NCI-H2107 treated with DMSO at 0.1 percent for 48 hours (cell line): ENCODE results near the gene GRK1.

Experiments used
- DNase-seq: peaks from one replicate; lab custom pipeline; 2025; ENCODE audit not compliant: unreplicated experiment; lab: John Stamatoyannopoulos, UW

The GRK1 gene

GRCh38 chr13:113728571-113729054 lies 61.6 kb downstream of the GRK1 start:
- DNase-seq = no peak

- DNase-seq = no peak
Observed at GRCh38 chr13:113729187-113730019, 62.4 kb downstream of the GRK1 start.

DNA sequence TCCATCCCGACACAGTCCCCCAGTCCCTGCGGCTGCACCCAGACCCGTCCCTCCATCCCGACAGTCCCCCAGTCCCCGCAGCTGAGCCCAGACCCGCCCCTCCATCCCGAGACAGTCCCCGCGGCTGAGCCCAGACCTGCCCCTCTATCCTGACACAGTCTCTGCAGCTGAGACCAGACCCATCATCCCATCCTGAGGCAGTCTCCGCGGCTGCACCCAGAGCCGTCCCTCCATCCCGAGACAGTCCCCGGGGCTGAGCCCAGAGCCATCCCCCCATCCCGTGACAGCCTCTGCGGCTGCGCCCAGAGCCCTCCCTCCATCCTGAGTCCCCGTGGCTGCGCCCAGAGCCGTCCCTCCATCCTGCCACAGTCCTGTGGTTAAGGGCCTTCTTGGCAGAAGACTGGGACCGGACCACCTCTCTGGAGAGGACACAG lies 63.3 kb downstream of the GRK1 start:
- DNase-seq = no peak

DNA sequence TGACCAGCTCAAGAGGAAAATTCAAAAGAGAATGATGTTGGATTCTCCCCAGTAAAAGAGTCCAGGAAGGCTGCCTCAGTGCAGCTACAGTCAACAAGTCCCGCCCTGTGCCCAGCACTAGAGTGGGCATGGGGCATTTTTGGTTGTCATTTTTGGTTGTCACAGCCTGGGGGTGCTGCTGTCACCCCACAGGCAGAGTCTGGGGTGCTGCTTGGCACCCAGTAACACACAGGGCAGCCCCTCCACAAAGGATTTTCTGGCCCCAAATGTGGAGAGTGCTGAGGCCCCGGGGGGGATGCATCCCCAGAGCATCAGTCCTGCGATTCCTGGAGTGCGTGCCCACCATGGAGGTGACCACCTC lies 63.8 kb downstream of the GRK1 start:
- no peak for DNase-seq

GRCh38 chr13:113731192-113732175 lies 64.5 kb downstream of the GRK1 start:
- DNase-seq = no peak

DNA sequence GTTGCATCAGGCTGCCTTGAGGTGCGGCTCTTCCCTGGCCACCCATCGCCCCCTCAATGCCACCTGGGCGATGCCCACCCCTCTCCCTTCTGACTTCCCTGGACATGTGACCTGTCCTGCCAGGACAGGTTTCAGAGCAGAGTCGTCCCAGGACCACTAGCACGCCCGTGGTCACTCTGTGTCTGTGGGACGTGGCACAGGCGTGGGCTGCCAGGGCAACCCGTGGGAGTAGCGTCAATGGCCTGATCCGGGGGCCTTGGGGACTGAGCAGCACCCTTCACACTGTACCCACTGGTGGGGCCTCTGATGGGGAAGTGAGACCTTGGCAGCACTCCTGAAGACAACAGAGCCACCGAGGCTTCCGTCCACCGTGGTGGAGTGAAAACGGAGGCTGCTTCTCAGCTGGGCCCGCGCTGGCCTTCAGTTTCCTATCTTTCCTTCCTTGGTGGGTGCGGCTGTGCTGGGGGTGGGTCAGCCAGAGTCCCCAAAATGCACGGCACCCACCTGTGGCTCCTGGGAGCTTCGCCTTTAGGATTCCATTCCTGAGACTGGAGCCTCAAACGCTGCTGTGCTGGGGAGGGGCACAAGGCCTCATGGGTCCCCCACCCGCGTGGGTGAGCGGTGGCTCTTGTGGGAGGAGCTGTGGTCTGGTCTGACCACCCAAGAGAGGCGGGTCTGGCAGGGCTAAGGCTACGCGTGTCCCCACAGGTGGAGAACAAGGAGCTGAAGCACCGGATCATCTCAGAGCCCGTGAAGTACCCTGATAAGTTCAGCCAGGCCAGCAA lies 65.3 kb downstream of the GRK1 start:
- DNase-seq = no peak

DNA sequence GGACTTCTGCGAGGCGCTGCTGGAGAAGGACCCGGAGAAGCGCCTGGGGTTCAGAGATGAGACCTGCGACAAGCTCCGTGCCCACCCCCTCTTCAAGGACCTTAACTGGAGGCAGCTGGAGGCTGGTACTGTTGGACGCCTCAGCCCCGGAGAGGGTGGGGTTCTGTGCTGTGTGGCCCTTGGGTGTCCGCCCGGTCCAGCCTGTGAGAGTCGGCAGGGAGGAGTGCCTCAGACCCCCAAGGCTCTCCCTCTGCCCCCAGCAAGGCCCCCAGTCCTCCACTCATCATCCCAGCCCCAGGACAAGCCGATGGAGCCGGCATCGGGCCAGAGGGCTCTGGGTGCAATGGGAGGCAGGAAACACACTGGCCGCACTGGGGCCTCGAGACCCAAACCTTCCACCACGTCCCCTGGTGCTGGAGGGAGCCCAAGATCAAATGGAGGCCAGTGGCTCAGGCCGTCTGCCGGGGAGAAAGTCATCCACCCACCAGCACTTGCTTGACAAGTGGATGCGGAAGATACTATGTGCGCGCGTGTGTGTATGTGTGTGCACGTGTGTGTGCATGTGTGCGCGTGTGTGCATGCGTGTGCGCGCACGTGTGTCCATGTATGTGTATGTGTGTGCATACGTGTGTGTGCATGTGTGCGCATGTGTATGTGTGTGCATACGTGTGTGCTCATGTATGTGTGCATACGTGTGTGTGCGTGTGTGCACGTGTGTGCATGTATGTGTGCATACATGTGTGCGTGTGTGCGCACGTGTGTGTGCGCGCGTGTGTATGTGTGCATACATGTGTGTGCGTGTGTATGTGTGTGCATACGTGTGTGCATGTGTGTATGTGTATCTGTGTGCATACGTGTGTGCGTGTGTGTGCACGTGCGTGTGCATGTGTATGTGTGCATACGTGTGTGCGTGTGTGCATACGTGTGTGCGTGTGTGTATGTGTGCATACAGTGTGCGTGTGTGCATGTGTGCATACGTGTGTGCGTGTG lies 66.2 kb downstream of the GRK1 start:
- DNase-seq = no peak

GRCh38 chr13:113734099-113734825 lies 67.2 kb downstream of the GRK1 start:
- DNase-seq = no peak

DNA sequence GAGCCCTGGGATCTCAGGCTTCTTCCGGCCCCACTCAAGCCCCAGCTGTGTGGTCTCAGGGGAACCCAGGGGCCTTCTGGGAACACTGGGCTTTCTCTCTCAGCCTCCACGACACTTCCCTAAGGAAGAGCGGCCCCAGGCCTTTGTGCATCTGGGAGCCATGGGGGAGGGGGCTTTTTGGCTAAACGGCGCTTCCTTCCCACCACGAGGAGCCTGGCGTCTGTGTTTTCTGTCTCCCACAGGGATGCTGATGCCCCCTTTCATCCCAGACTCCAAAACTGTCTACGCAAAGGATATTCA lies 67.8 kb downstream of the GRK1 start:
- DNase-seq = no peak

DNA sequence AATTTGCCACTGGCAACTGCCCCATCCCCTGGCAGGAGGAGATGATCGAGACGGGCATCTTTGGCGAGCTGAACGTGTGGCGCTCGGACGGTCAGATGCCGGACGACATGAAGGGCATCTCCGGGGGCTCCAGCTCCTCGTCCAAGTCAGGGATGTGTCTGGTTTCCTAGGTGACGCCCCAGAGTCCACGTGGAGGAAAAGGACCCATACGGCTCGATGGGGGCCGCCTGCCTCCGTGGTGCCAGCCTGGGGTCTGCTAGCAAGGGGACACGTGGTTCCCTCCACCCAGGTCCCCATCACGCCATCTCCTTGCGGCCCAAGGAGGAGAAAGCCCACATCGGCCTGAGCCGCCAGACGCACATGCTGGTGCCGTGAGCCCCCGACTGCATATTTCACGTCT lies 68.2 kb downstream of the GRK1 start:
- DNase-seq = no peak

DNA sequence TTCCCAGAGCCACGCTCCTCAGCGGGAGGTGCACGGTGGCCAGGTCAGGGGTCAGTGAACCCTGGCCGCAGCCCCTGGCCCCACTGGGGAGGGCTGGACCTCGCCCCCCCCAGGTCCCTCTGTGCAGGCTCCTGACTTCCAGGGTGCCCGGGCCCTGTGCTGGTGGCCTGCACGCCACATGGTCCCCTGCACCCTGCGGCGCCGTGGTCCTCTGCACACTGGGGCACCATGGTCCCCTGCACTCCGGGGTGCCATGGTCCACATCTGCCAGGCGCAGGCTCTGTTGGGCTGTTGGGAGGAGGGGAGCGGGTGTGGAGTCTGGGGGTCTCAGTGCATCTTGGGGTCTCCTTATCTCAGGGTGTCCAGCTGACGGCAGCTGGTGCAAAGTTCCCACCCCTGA lies 68.7 kb downstream of the GRK1 start:
- no peak for DNase-seq

- DNase-seq = no peak
Observed at GRCh38 chr13:113736258-113736731, 69.3 kb downstream of the GRK1 start.

DNA sequence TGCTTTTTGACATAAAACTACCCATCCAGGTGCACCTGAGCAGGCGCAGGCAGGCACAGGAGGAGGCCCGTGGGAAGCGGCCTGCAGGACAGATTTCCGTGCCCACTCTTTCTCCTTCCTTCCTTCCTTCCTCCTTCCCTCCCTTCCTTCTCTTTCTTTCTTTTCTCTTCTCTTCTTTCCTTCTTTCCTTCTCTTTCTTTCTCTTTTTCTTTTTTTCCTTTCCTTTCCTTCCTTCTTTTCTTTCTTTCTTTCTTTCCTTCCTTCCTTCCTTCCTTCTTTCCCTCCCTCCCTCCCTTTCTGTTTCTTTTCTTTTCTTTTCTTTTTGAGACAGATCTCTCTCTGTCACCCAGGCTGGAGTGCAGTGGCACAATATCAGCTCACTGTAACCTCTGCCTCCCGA lies 70.8 kb downstream of the GRK1 start:
- no peak for DNase-seq

DNA sequence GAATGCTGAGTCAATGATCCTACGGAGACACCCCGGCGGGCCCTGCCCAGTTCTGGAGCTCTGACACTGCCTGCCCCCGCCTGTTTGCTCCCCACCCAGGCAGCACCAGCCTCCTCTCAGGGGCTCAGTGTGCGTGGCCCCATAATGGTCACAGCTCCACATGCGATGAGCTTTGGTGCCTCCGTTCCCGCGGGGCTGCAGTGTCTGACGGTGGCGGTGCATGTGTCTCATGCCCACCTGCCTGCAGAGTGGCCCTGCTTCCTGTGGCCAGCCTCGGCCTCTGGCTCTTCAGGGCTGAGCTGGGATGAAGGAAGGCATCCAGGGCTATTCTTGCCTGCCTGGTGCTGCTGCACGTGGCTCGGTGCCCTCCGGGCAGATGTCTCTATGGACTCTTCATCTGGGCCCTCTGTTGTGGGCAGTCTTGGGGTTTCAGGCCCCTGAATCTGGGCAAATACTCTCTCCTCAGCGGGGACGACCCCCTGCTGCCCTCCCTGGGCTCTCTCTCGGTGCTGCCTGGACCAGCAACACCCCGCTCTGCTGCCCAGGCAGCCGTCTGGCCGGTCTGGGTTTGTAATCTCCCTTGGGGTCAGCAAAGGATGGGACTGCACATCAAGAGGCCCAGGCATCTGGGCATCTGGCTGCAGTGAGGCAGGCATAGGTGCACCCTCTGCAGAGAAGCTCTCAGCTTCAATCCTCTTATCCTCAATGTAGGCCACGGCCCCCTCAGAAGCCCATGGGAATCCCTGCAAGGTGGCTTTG lies 72.7 kb downstream of the GRK1 start:
- DNase-seq = no peak

DNA sequence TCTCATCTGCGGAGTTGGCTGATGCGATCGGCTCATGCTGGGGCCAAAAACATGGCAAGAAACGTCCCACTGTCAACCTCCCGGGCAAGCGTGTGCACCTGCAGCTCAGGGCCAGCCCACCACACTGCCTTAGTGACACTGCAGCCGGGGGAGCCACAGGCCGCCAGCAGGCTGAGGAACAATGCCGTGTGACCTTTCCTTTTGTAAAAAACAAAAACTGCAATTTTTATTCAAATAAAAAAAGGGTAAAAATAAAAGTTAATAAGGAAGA lies 73.2 kb downstream of the GRK1 start:
- DNase-seq = no peak

GRCh38 chr13:113740661-113741060 lies 73.6 kb downstream of the GRK1 start:
- DNase-seq = no peak

GRCh38 chr13:113741191-113741668 lies 74.2 kb downstream of the GRK1 start:
- peak; percentile 68 for DNase-seq

DNA sequence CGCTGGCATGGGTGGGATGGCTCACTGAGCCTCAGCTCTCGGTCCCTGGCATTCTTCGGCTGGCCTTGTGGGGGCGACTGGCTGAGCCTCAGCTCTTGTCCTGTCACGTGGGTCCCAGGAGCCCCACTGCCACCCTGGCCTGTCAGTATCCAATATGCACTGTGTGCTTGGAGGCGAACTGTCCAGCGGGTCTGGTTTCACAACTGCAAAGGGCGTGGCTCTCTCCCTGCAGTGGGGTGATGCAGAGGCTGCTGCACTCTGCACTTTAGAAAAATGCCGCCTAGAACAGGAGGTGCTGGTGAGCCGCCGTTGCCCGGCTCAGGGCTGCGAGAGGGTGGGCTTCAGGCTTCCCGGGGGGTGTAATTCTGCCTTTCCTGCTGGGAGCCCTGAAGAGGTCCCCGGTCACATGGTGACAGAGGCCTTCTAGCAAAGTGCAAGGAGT lies 75.0 kb downstream of the GRK1 start:
- no peak for DNase-seq
